Fibroblast of skin of right quadriceps (primary cell): Measurements from ENCODE around the gene UNC5A.
"Not testable (repeated sequence)": the region's sequence is repeated elsewhere in the genome, so short reads cannot be mapped to it uniquely, and the experiment has no call there.

Source experiments
- DNase-seq: peaks from one replicate; pipeline ENCODE4 v3.0.0-alpha.2; 2013

UNC5A gene

GRCh38 chr5:176866707-176867310 lies 56.5 kb downstream of the UNC5A start:
- DNase-seq = no peak

DNA sequence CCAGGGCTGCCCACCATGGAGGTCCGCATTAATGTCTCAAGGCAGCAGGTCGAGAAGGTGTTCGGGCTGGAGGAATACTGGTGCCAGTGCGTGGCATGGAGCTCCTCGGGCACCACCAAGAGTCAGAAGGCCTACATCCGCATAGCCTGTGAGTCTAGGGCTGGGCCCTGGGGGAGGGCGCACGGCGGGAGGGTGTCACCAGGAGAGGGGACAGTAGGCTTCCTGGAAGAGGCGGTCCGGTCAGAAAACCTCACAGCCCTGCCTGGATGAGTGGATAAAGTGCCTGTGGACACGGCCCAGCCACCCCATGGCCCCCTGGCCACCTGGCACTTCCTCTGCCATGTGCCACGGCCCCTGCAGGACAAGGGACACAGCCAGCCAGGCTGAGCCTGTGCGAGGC lies 57.8 kb downstream of the UNC5A start:
- no peak for DNase-seq

DNA sequence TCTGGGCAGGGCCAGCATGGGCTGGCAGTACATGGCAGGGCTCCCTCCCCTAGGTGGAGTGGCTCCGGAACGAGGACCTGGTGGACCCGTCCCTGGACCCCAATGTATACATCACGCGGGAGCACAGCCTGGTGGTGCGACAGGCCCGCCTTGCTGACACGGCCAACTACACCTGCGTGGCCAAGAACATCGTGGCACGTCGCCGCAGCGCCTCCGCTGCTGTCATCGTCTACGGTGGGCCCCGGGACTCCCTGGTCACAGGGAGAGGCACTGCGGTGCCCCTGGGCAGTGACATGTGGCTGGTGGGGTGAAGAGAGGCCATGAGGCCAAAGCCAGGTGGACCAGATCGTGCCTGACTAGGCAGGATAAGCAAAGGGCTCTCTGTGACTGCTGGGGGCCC lies 58.4 kb downstream of the UNC5A start:
- no peak for DNase-seq

GRCh38 chr5:176869501-176870109 lies 59.2 kb downstream of the UNC5A start:
- DNase-seq = no peak

DNA sequence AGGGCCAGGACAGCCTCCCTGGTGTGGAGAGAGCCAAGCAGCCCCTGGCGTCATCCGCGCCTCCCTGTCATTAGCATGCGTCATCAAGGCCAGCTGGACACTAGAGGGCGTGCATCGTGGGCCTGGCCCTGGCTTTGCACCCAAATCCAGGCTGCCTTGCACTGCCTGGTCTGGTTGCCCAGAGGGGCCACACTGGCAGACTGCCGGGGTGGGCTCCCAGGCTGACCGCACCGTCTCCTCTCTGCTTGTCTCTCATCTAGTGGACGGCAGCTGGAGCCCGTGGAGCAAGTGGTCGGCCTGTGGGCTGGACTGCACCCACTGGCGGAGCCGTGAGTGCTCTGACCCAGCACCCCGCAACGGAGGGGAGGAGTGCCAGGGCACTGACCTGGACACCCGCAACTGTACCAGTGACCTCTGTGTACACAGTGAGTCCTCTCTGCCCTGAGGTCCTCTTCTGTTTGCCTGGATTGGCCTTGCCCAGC lies 59.8 kb downstream of the UNC5A start:
- peak; percentile 19 for DNase-seq

GRCh38 chr5:176870644-176871043 lies 60.3 kb downstream of the UNC5A start:
- not testable (repeated sequence) for DNase-seq

GRCh38 chr5:176872586-176872985 lies 62.2 kb downstream of the UNC5A start:
- not testable (repeated sequence) for DNase-seq

DNA sequence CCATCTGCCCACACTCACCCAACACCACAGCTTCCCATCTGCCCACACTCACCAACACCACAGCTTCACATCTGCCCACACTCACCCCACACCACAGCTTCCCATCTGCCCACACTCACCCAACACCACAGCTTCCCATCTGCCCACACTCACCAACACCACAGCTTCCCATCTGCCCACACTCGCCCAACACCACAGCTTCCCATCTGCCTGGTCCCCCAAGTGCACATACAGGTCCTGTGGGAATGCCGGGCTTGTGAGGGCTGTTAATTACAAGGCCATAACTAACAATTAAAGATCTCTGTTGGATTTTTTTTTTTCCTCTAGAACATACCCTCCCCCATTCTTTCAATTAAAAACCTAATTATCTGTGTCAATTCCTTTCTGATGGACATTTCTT lies 62.7 kb downstream of the UNC5A start:
- DNase-seq = not testable (repeated sequence)

DNA sequence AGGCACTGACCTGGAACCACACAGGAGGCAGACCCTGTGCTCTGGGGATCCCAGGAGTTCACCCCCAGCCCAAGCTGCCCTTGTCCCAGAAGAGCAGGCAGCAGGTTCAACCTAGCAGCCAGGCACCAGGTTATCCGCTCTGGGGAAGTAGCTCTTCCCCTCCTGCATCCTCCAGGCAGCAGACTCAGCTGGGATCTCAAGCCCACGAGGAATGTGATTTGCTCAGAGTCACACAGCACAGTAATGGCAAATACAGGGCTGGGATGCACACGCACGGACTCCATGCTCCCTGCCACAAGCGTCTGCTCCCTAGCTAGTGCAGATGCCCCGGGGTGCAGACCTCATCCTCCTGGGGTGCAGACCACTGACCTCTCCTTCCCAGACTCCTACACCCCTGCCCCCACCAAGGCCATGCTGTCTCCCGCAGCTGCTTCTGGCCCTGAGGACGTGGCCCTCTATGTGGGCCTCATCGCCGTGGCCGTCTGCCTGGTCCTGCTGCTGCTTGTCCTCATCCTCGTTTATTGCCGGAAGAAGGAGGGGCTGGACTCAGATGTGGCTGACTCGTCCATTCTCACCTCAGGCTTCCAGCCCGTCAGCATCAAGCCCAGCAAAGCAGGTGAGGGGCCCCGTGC lies 63.3 kb downstream of the UNC5A start:
- DNase-seq = no peak

GRCh38 chr5:176874198-176874780 lies 63.9 kb downstream of the UNC5A start:
- DNase-seq = no peak

DNA sequence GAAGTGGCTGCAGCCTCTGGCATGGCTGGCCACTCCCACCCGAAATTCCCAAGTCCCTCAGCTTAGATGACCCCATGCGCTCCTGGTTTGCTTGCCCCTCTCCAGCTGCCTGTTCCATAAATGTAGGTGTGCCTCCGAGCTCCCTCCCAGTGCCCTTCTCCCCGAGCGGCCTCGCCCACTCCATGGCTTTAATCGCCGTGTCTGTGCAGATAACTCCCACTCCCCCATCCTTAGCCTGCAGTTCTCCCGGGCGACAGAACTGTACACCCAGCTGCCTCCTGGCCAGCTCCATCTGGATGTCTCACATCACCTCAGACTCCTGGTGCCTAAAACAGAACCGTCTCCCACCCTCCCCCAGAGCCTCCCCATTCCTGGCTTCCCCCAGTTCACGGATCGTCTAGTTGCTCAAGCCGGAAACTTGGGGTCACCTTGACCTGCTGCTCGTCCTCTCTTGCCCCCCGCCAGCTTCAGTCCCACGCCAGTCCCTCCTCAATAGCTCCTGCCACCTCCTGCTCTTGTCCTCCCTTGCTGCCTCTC lies 64.7 kb downstream of the UNC5A start:
- DNase-seq = no peak

DNA sequence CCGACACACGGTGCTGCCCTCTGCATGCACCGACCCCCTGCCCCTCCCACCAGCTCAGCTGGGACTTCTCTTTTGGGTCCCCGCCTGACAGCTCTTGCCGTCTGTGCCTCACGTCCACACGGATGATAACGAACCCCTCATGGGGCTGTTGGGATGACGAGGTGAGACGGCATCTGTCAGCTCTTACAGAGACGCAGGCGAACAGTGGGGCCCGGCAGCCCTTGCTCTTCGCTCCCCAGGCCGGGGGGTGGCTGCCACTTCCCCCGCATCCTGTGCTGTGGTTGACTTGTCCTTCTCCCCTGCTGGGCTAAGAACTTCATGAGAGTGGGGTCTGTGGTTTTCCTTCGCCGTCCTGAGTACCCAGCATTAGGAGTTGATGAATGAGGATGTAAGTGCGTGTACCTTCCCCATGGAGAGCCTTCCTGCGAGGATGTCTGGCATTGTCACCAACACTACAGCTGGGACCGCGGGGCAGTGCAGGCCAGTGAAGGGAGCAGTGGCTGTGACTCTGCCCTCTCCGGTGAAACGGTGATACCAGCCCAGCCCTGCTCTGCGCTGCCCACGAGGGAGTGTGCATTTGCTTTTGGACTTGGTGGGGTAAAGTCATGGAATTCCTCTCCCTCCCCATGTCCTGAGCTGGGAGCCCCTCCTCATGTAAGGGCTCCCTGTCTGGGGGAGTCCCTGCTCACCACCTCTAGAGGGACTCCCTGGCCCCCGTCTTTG lies 65.6 kb downstream of the UNC5A start:
- DNase-seq = no peak

- no peak for DNase-seq
Observed at GRCh38 chr5:176876506-176877431, 66.4 kb downstream of the UNC5A start.

DNA sequence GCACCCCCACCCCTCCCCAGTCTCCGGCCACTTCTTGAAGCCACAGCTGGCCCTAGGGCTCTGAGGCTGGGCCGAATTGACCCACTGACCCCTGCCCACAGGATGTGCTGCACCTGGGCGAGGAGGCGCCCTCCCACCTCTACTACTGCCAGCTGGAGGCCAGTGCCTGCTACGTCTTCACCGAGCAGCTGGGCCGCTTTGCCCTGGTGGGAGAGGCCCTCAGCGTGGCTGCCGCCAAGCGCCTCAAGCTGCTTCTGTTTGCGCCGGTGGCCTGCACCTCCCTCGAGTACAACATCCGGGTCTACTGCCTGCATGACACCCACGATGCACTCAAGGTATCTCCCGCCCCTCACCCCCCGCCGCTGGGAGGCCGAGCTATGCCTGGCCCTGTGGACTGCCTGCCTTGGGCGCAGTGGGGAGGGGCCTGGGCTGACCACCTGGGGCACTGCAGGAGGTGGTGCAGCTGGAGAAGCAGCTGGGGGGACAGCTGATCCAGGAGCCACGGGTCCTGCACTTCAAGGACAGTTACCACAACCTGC lies 67.5 kb downstream of the UNC5A start:
- no peak for DNase-seq

- no peak for DNase-seq
Observed at GRCh38 chr5:176878463-176878862, 68.1 kb downstream of the UNC5A start.

DNA sequence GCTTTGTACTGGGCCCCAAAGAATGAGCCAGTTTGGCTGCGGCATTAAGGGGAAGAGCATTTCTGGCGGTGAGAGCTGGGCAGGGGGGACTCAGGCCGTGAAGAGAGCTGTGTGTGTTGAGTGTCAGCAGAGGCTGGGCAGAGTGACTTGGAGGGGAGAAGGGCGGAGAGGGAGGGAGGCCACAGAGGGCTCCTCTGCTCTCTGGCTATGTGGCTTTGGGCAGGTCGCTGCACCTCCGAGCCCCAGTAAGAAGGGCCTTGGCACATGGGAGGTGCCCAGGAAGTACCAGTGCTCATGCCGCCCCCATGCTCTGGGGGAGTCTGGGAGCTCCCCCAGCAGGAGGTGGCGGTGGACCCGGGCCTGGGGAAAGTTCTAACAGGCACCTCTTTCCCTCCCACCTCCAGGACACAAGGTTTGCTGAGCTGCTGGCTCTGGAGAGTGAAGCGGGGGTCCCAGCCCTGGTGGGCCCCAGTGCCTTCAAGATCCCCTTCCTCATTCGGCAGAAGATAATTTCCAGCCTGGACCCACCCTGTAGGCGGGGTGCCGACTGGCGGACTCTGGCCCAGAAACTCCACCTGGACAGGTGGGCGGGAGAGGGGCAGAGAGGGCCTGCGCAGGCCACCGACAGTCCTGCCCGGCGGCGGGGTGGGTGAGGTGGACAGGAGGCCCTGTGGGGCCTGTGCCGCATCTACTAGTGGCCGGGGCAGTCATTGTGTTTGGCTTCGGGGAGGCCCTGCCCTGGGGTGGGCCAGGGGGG lies 68.7 kb downstream of the UNC5A start:
- DNase-seq = no peak

- no peak for DNase-seq
Observed at GRCh38 chr5:176879663-176880361, 69.5 kb downstream of the UNC5A start.

DNA sequence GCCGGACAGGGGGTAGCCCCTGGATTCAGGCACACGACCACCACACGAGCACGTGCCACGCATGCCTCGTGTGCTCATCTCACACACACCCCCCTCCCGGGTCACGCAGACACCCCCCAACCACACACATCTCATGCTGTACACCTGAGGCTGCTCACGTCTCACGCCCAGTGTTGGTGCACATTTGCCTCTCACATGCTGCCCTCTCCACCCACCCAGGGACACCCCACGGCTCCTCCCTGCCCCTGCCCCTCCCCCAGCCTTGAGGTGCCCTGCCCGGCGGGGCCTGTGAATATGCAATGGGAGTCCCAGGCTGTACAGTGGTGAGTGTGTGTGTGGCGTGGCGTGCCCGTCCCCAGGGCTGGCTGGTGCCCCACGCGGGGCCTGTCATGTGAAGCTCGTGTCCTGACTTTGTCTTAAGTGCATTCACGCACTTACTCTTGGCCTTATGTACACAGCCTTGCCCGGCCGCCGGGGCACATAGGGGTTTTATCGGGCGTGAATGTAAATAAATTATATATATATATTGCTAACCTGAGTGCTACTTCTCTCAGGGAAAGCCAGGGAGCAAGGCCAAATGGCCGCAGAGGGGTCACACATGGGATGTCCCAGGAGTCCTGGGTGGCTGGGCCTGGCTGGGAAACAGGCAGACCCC lies 70.1 kb downstream of the UNC5A start:
- DNase-seq = no peak

GRCh38 chr5:176881021-176881749 lies 70.8 kb downstream of the UNC5A start:
- no peak for DNase-seq
